Activated T-helper 1 cell treated with Interleukin-2 at 50 U/mL for 16 hours (primary cell): Measurements from ENCODE around the gene RPSA.
"Not testable (repeated sequence)": the region's sequence is repeated elsewhere in the genome, so short reads cannot be mapped to it uniquely, and the experiment has no call there.

Experiments used
- DNase-seq: peaks from one replicate; pipeline ENCODE4 v3.0.0-alpha.2; 2020; ENCODE audit warnings: low read depth

RPSA gene

GRCh38 chr3:39454591-39455217 lies 48.2 kb downstream of the RPSA start:
- DNase-seq, result no peak

GRCh38 chr3:39456159-39456558 lies 49.6 kb downstream of the RPSA start:
- no peak for DNase-seq

- no peak for DNase-seq
These were observed 50.8 kb downstream of the RPSA start for GRCh38 chr3:39457361-39457760.

GRCh38 chr3:39458579-39458978 lies 52.1 kb downstream of the RPSA start:
- not testable (repeated sequence) for DNase-seq

GRCh38 chr3:39460677-39461076 lies 54.2 kb downstream of the RPSA start:
- DNase-seq, result no peak
